Nephron (organoid): ENCODE results near the gene CELF1.

Source experiments
- H3K27ac Mint-ChIP-seq, 3 experiments: 2 replicates each; pipeline ENCODE4 v1.8.0; 2020; ENCODE audit warnings: mixed read lengths in 3 of 3, mild to moderate bottlenecking in 2 of 3, moderate library complexity in 1 of 3
- H3K27me3 Mint-ChIP-seq: 2 replicates; pipeline ENCODE4 v1.8.0; 2021; ENCODE audit warnings: low read depth, mild to moderate bottlenecking, moderate library complexity, mixed read lengths
- H3K36me3 Mint-ChIP-seq: 2 replicates; pipeline ENCODE4 v1.8.0; 2020; ENCODE audit warnings: low read depth, mixed read lengths
- H3K4me1 Mint-ChIP-seq: 2 replicates; pipeline ENCODE4 v1.8.0; 2020; ENCODE audit warnings: mixed read lengths
- H3K4me3 Mint-ChIP-seq, 3 experiments: 2 replicates each; pipeline ENCODE4 v1.8.0; 2020; ENCODE audit warnings: mild to moderate bottlenecking in 3 of 3, mixed read lengths in 3 of 3, moderate library complexity in 2 of 3
- H3K9me3 Mint-ChIP-seq: 2 replicates; pipeline ENCODE4 v1.8.0; 2020; ENCODE audit warnings: mixed read lengths
- TF ChIP-seq, protein P1 (sequence below), 3 experiments: fragments of 200-600 bp; sonication (generic); IDR thresholded peaks; one replicate each; pipeline ENCODE4 v1.5.0; 2021; ENCODE audit warnings: antibody characterized with exemption in 3 of 3; ENCODE audit not compliant: unreplicated experiment in 3 of 3

CELF1 gene

DNA sequence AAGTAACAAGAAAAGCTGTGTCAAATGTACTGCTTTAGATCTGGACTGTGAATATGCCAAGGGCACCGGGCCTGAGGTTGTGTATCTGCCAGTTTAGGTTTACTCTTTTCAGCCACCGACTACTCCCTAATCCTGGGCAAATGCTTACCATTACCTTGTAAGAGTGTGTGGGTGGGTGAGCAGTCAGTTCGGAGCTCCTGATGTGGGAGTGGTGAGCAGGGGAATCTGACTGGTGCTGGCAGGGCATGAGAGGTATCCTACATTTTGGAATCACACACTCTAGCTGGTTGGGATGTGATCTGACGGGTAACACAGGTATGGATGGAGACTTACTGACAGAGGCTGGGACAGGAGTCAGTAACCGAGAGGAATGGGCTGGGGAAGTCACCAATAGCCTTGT, 30.9 kb upstream of the CELF1 start:
- Mint-ChIP-seq H3K27me3 (peaks cover 5% of the 10 kb centered on the region), H3K27ac (no peak overlapping the region), H3K4me3 (peak overlapping the region in 2 of 3 experiments; percentile 18 to 72), H3K4me1 (peaks cover 36% of the 10 kb centered on the region), H3K36me3 (peaks cover 45% of the 10 kb centered on the region), H3K9me3 (no peaks in the 10 kb centered on the region)
- TF ChIP-seq, protein P1, sequence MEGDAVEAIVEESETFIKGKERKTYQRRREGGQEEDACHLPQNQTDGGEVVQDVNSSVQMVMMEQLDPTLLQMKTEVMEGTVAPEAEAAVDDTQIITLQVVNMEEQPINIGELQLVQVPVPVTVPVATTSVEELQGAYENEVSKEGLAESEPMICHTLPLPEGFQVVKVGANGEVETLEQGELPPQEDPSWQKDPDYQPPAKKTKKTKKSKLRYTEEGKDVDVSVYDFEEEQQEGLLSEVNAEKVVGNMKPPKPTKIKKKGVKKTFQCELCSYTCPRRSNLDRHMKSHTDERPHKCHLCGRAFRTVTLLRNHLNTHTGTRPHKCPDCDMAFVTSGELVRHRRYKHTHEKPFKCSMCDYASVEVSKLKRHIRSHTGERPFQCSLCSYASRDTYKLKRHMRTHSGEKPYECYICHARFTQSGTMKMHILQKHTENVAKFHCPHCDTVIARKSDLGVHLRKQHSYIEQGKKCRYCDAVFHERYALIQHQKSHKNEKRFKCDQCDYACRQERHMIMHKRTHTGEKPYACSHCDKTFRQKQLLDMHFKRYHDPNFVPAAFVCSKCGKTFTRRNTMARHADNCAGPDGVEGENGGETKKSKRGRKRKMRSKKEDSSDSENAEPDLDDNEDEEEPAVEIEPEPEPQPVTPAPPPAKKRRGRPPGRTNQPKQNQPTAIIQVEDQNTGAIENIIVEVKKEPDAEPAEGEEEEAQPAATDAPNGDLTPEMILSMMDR (IDR thresholded peaks at IDR 0.05; ENCODE audit: unreplicated experiment in 3 of 3), result no peak

DNA sequence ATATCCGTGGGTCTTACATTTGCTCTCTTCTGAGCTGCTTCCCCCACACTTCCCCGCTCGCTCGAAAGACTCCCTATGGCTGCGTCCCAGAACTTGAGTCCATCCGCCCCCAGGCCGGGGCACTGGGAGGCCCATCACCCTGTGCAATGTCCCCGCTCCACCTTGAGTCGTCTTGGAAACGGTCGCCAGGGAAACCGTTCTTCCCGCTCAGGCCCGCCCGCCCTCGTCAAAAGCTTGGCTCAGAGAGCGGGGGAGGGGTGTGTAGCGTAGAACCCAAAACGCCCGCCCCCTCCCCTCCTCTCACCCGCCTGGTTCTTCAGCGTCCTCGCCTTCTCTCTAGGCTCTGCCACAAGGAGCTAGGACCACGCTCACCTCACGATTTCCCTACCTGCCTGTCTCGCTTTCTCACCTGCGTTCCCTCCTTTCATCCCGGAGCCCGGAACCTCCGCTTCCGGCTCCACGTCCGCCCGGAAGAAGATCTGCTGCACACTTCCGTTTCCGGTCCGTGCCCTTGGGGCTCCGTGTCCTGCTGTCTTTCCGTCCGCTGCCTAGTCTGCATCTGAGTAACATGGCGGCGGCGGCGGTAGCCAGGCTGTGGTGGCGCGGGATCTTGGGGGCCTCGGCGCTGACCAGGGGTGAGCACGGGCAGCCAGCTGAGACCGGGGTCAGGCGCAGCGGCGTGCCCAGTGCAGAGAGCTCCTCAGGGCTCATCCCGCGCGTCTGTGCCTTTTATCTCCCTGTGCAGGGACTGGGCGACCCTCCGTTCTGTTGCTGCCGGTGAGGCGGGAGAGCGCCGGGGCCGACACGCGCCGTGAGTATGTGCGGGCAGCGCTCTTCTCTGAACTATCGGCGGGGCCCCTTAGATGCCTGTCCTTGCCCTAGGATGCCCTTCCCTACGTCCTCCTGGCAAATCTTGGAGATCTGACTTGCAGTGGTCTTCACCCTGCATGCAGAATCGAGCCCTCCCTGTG, 25.9 kb upstream of the CELF1 start, which contains the start of the genes KBTBD4 and NDUFS3:
Gene KBTBD4 (minus strand): TSS at position 447 of the 971 bp plus-strand sequence. CDS start 19 bp downstream, at position 428.
Gene NDUFS3 (plus strand): TSS at position 551 of the 971 bp plus-strand sequence. CDS start 18 bp downstream, at position 569.
- peaks cover 64% of the 10 kb centered on the region for H3K36me3 Mint-ChIP-seq
- peak within 1 kb of the TSS; percentile 98 to 100 (median 99) for H3K4me3 Mint-ChIP-seq
- H3K27me3 Mint-ChIP-seq, result no peaks in the 10 kb centered on the region
- no peaks in the 10 kb centered on the region for H3K9me3 Mint-ChIP-seq
- H3K27ac Mint-ChIP-seq, result peak within 1 kb of the TSS; percentile 99 to 100 (median 100)
- H3K4me1 Mint-ChIP-seq, result peaks cover 33% of the 10 kb centered on the region
- TF ChIP-seq, protein P1 (IDR thresholded peaks at IDR 0.05; ENCODE audit: unreplicated experiment in 3 of 3), result no peak

DNA sequence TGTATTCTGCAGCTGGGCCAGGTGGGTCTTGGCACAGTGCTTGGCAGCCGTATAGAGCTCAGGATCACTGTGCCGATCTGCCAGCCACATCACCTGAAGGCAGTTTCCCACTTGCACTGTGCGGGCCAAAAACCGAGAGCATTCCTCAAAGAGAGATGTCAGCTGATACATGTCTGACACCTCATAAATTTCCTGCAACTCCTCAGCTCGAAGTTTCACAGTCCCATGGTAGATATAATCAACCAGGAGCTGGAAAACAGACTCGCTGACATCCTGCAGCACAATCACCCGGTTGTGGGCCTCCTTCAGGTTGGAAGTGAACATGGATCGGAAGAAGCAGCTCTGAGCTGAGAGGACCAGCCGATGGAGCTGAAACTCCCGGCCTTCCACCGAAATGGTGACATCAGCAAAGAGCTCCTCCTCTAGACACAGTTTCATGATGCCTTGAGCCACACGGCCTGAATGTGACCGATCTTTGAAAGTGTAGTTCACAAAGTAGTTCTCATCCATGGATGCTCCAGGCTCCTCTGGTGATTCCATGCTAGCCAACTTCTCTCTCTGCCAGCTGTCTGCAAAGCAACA, 24.6 kb upstream of the CELF1 start:
- H3K36me3 Mint-ChIP-seq, result peaks cover 63% of the 10 kb centered on the region

DNA sequence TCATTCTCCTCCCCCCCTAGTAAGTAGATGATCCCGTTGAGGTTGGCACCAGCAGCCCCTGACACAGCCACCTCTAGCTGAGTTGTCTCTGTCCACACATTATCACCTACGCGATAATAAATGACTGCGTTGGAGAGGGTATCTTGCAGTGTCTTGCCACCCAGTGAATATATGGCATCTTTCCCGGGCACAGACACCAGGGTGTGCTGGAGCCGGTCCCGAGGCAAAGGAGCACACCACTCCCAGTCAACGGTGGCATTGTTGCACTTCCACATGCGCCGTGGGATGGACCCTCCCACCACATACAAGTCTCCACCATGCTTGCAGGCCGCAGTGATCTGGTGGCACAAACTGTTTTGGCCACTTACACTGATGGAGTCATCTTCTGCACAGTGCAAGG, 20.4 kb upstream of the CELF1 start:
- peak overlapping the region in 2 of 3 experiments; percentile 38 to 73 for H3K27ac Mint-ChIP-seq
- H3K9me3 Mint-ChIP-seq, result no peaks in the 10 kb centered on the region

More for the DNA sequence above, 24.6 kb upstream of the CELF1 start:
- Mint-ChIP-seq H3K4me1 (peaks cover 45% of the 10 kb centered on the region), H3K27ac (peak overlapping the region; percentile 99 to 100 (median 100)), H3K4me3 (peak overlapping the region; percentile 98 to 100 (median 99)), H3K27me3 (no peaks in the 10 kb centered on the region), H3K9me3 (no peaks in the 10 kb centered on the region)
- TF ChIP-seq, protein P1 (IDR thresholded peaks at IDR 0.05; ENCODE audit: unreplicated experiment in 3 of 3), result no peak

DNA sequence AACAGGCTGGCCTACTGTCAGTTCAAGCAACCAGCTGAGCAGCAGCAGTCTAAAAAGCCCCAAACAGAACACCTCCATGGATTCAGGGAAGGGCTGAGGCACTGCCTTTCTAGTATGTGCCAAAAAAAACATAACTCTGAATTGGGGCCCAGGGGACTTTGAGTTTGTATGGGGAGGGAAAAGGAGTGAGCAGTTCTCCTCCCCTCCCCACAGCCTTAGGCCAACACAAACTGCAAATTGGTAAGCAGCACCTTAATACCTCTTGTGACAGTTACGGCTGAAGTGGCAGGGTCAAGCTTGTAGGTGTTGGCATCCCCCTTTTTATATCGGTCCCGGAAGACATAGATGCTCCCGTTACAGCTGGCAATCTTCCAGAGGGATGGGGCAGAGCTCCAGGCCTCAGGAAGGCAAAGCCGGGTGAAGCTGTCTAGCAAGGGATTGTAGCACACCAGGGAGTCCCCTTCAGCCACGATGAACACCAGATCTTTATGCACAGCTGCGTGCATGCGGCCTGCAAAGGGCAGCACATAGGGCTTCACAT, 19.9 kb upstream of the CELF1 start:
- Mint-ChIP-seq H3K27ac (peak overlapping the region; percentile 38 to 73 (median 52)), H3K4me3 (peak overlapping the region in 1 of 3 experiments; percentile 30), H3K27me3 (no peaks in the 10 kb centered on the region), H3K4me1 (peaks cover 27% of the 10 kb centered on the region), H3K36me3 (peaks cover 55% of the 10 kb centered on the region), H3K9me3 (no peaks in the 10 kb centered on the region)
- TF ChIP-seq, protein P1 (IDR thresholded peaks at IDR 0.05; ENCODE audit: unreplicated experiment in 3 of 3), result no peak

More for the DNA sequence above, 20.4 kb upstream of the CELF1 start:
- Mint-ChIP-seq H3K4me3 (no peak overlapping the region), H3K36me3 (peaks cover 57% of the 10 kb centered on the region), H3K4me1 (peaks cover 32% of the 10 kb centered on the region), H3K27me3 (no peaks in the 10 kb centered on the region)
- TF ChIP-seq, protein P1 (IDR thresholded peaks at IDR 0.05; ENCODE audit: unreplicated experiment in 3 of 3), result no peak
